Progenitor cell of endocrine pancreas (in vitro differentiated cells): ENCODE results near the gene PSMB9. TPM values are rescaled to one million over a fixed set of nuclear protein-coding genes. Genes with fewer than 3 reads are reported as not detected.

Source experiments
- DNase-seq: peaks from one replicate; pipeline ENCODE4 v3.0.0; 2021; ENCODE audit warnings: low spot score; ENCODE audit not compliant: unreplicated experiment
- H3K27ac Mint-ChIP-seq: 2 replicates; pipeline ENCODE4 v1.8.0; 2021; ENCODE audit warnings: mild to moderate bottlenecking, moderate library complexity, mixed read lengths
- H3K27me3 Mint-ChIP-seq: 2 replicates; pipeline ENCODE4 v1.8.0; 2021; ENCODE audit warnings: mixed read lengths
- H3K36me3 Mint-ChIP-seq: 2 replicates; pipeline ENCODE4 v1.8.0; 2022; ENCODE audit warnings: mixed read lengths; ENCODE audit not compliant: insufficient read depth
- H3K4me1 Mint-ChIP-seq: 2 replicates; pipeline ENCODE4 v1.8.0; 2021; ENCODE audit warnings: low read depth, mixed read lengths
- H3K4me3 Mint-ChIP-seq: 2 replicates; pipeline ENCODE4 v1.8.0; 2021; ENCODE audit warnings: low read depth, mild to moderate bottlenecking, moderate library complexity, mixed read lengths
- H3K9me3 Mint-ChIP-seq: 2 replicates; pipeline ENCODE4 v1.8.0; 2021; ENCODE audit warnings: low read depth, mixed read lengths
- CTCF ChIP-seq: fragments of 200-600 bp; sonication (generic); IDR thresholded peaks from one replicate; pipeline ENCODE4 v1.5.0; 2021; ENCODE audit warnings: antibody characterized with exemption, mild to moderate bottlenecking; ENCODE audit not compliant: unreplicated experiment
- total RNA-seq: library from RNA; stranded (reverse); gene quantifications from 2 replicates; pipeline ENCODE4 v1.2.1, GENCODE V29; 2021

PSMB9 gene
- total RNA-seq, 1 donor from 2014 or later: not detected

- DNase-seq: no peak
- no peak overlapping the region for H3K27ac Mint-ChIP-seq
- H3K4me3 Mint-ChIP-seq: no peak overlapping the region
- no peaks in the 10 kb centered on the region for H3K36me3 Mint-ChIP-seq
- no peaks in the 10 kb centered on the region for H3K4me1 Mint-ChIP-seq
- peaks cover 34% of the 10 kb centered on the region for H3K27me3 Mint-ChIP-seq
- peak; percentile 33 for TF ChIP-seq CTCF
- no peaks in the 10 kb centered on the region for H3K9me3 Mint-ChIP-seq
Measured at GRCh38 chr6:32825966-32826365, 28.0 kb upstream of the PSMB9 start.

- H3K27ac Mint-ChIP-seq: no peak overlapping the region
- H3K4me3 Mint-ChIP-seq: no peak overlapping the region
- no peak for TF ChIP-seq CTCF
- H3K4me1 Mint-ChIP-seq: no peaks in the 10 kb centered on the region
- H3K9me3 Mint-ChIP-seq: no peaks in the 10 kb centered on the region
- no peaks in the 10 kb centered on the region for H3K36me3 Mint-ChIP-seq
- H3K27me3 Mint-ChIP-seq: peaks cover 32% of the 10 kb centered on the region
- no peak for DNase-seq
Measured at GRCh38 chr6:32827025-32827424, 27.0 kb upstream of the PSMB9 start.

GRCh38 chr6:32829495-32829894, 24.5 kb upstream of the PSMB9 start:
- Mint-ChIP-seq H3K36me3 (no peaks in the 10 kb centered on the region), H3K27me3 (peaks cover 49% of the 10 kb centered on the region), H3K4me1 (no peaks in the 10 kb centered on the region), H3K27ac (no peak overlapping the region), H3K4me3 (no peak overlapping the region), H3K9me3 (no peaks in the 10 kb centered on the region)
- TF ChIP-seq CTCF: no peak
- no peak for DNase-seq

GRCh38 chr6:32830017-32830416, 24.0 kb upstream of the PSMB9 start:
- H3K27me3 Mint-ChIP-seq: peaks cover 52% of the 10 kb centered on the region
- no peaks in the 10 kb centered on the region for H3K9me3 Mint-ChIP-seq
- DNase-seq: no peak
- no peaks in the 10 kb centered on the region for H3K36me3 Mint-ChIP-seq
- no peak overlapping the region for H3K27ac Mint-ChIP-seq
- no peaks in the 10 kb centered on the region for H3K4me1 Mint-ChIP-seq
- TF ChIP-seq CTCF: no peak
- no peak overlapping the region for H3K4me3 Mint-ChIP-seq

GRCh38 chr6:32830936-32831335, 23.1 kb upstream of the PSMB9 start:
- Mint-ChIP-seq H3K4me3 (no peak overlapping the region), H3K27ac (no peak overlapping the region), H3K4me1 (no peaks in the 10 kb centered on the region), H3K27me3 (peaks cover 59% of the 10 kb centered on the region), H3K9me3 (no peaks in the 10 kb centered on the region), H3K36me3 (no peaks in the 10 kb centered on the region)
- DNase-seq: no peak
- TF ChIP-seq CTCF: no peak
